ENCODE measurements around the gene TNFRSF6B.

The TNFRSF6B gene

DNA sequence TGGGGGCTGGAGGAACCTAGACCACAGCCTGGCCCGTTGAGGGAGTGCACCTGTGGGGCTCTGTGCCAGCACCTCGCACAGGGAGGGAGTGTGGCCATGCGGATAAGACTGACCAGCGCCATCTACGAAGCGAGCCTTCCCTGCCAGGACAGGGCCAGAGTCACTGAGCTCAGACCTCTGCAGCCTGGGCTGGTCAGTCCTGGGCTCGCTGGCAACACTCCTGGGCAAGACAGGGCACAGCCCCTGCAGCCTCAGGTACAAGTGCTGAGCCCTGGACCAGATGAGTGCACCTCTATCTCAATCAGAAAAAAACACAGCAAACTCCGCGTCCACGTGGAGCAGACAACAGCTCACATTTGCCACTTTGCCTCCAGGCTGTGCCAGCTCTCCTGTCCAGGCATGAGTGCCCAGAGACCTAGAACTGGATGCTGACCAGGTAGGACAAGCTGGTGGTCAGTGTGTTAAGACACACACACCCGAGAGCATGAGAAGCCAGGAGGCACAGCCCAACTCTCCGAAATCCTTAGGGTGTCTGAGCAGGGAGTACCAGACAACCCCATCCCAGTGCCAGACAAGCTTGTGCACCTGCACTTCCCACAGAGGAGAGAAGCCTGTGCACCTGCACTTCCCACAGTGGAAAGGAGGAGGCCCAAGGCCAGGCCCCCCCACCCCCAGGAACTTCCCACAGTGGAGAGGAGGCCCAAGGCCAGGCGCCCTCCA, 6.5 kb downstream of the TNFRSF6B start:
- Histone ChIP-seq H3K36me3 (ENCODE audit: control insufficient read depth, insufficient read depth, low read length) (no peaks in the 10 kb centered on the region), H3K27ac (no peak overlapping the region), H3K9me3 (ENCODE audit: control insufficient read depth, low read length) (no peaks in the 10 kb centered on the region), H3K4me1 (peaks cover 6% of the 10 kb centered on the region), H2AFZ (no peak overlapping the region), H3K79me2 (peaks cover 54% of the 10 kb centered on the region), H3K9ac (no peak overlapping the region), H3K4me3 (ENCODE audit: low read depth, low read length) (no peak overlapping the region), H3K4me2 (ENCODE audit: low read length) (no peak overlapping the region), H3K27me3 (ENCODE audit: control insufficient read depth, insufficient read depth, low read length) (no peaks in the 10 kb centered on the region)
- TF ChIP-seq, protein P1, sequence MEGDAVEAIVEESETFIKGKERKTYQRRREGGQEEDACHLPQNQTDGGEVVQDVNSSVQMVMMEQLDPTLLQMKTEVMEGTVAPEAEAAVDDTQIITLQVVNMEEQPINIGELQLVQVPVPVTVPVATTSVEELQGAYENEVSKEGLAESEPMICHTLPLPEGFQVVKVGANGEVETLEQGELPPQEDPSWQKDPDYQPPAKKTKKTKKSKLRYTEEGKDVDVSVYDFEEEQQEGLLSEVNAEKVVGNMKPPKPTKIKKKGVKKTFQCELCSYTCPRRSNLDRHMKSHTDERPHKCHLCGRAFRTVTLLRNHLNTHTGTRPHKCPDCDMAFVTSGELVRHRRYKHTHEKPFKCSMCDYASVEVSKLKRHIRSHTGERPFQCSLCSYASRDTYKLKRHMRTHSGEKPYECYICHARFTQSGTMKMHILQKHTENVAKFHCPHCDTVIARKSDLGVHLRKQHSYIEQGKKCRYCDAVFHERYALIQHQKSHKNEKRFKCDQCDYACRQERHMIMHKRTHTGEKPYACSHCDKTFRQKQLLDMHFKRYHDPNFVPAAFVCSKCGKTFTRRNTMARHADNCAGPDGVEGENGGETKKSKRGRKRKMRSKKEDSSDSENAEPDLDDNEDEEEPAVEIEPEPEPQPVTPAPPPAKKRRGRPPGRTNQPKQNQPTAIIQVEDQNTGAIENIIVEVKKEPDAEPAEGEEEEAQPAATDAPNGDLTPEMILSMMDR (IDR thresholded peaks at IDR 0.05): no peak

DNA sequence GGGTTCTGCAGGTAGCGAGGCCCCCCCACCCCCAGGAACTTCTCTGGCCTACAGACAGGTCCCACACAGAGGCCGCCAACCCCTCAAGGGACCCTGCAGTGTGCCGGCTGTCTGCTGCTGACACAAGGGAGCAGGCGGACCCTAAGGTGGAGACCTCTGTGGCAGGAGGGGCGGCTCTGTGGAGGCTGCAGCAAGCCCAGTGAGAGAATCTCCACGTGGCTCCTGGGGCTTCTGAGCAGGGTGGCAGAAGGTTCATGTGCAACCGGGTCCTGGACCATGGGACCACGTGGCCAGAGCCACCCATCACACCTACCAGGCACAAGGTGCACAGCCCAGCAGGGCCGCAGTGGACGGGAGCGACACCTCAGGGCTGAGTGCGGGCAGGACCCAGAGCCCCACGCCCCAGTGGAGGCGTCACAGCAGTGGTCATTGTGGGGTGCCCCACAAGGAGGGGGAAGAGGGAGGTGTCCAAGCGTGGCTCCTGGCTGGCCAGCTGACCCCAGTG, 7.1 kb downstream of the TNFRSF6B start:
- Histone ChIP-seq H3K9me3 (ENCODE audit: control insufficient read depth, low read length) (no peaks in the 10 kb centered on the region), H3K27me3 (ENCODE audit: control insufficient read depth, insufficient read depth, low read length) (no peaks in the 10 kb centered on the region), H3K4me3 (ENCODE audit: low read depth, low read length) (no peak overlapping the region), H3K4me1 (peaks cover 7% of the 10 kb centered on the region), H3K9ac (no peak overlapping the region), H3K27ac (no peak overlapping the region), H3K36me3 (ENCODE audit: control insufficient read depth, insufficient read depth, low read length) (no peaks in the 10 kb centered on the region), H2AFZ (no peak overlapping the region), H3K79me2 (peaks cover 55% of the 10 kb centered on the region), H3K4me2 (ENCODE audit: low read length) (no peak overlapping the region)
- TF ChIP-seq, protein P1 (IDR thresholded peaks at IDR 0.05): no peak

- H3K4me3 ChIP-seq (ENCODE audit: low read depth, low read length): no peak overlapping the region
- H3K4me2 ChIP-seq (ENCODE audit: low read length): no peak overlapping the region
- no peaks in the 10 kb centered on the region for H3K36me3 ChIP-seq (ENCODE audit: control insufficient read depth, insufficient read depth, low read length)
- H2AFZ ChIP-seq: no peak overlapping the region
- no peak overlapping the region for H3K9ac ChIP-seq
- no peaks in the 10 kb centered on the region for H3K27me3 ChIP-seq (ENCODE audit: control insufficient read depth, insufficient read depth, low read length)
- H3K79me2 ChIP-seq: peaks cover 56% of the 10 kb centered on the region
- no peak overlapping the region for H3K27ac ChIP-seq
- no peaks in the 10 kb centered on the region for H3K9me3 ChIP-seq (ENCODE audit: control insufficient read depth, low read length)
- peaks cover 9% of the 10 kb centered on the region for H3K4me1 ChIP-seq
- TF ChIP-seq, protein P1 (IDR thresholded peaks at IDR 0.05): no peak
Measured at GRCh38 chr20:63703976-63704748, 7.7 kb downstream of the TNFRSF6B start.

DNA sequence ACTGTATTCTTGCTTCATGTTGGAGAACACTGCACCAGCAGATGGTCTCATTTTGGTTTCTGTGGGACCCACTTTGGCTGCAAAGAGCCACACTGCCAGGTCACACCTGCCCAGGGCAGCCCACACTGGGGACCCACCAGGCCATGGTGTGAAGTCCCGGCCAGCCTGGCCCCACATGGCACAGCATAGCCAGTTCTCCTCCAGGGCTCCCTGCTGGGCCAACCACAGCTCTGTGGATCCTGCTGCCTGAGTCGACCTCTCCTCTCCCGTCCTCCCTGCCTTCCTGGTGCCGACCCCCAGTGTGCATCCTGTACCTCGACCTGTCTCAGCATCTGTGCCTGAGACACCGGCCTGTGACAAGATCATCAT, 8.3 kb downstream of the TNFRSF6B start:
- Histone ChIP-seq H3K27ac (no peak overlapping the region), H3K4me1 (peaks cover 9% of the 10 kb centered on the region), H3K36me3 (ENCODE audit: control insufficient read depth, insufficient read depth, low read length) (no peaks in the 10 kb centered on the region), H3K4me2 (ENCODE audit: low read length) (no peak overlapping the region), H3K9ac (no peak overlapping the region), H2AFZ (no peak overlapping the region), H3K4me3 (ENCODE audit: low read depth, low read length) (no peak overlapping the region), H3K9me3 (ENCODE audit: control insufficient read depth, low read length) (no peaks in the 10 kb centered on the region), H3K27me3 (ENCODE audit: control insufficient read depth, insufficient read depth, low read length) (no peaks in the 10 kb centered on the region), H3K79me2 (peaks cover 57% of the 10 kb centered on the region)
- TF ChIP-seq, protein P1 (IDR thresholded peaks at IDR 0.05): no peak

Data from parathyroid adenoma (tissue), 2 donors.